DOHH2 (cell line): ENCODE results near the gene RTKN.

Source experiments
- EZH2phosphoT487 ChIP-seq: fragments of 200-600 bp; sonication (generic); IDR thresholded peaks from 2 replicates; pipeline ENCODE4 v1.6.1; 2017; ENCODE audit warnings: borderline replicate concordance, mild to moderate bottlenecking, antibody characterized with exemption, low read length, moderate library complexity, mixed read lengths
- TF ChIP-seq, protein P1 (sequence below): fragments of 200-600 bp; sonication (generic); IDR thresholded peaks from one replicate; pipeline ENCODE4 v1.5.1; 2014; ENCODE audit warnings: antibody characterized with exemption, mild to moderate bottlenecking, low read depth, low read length; ENCODE audit not compliant: poor library complexity, severe bottlenecking

DNA sequence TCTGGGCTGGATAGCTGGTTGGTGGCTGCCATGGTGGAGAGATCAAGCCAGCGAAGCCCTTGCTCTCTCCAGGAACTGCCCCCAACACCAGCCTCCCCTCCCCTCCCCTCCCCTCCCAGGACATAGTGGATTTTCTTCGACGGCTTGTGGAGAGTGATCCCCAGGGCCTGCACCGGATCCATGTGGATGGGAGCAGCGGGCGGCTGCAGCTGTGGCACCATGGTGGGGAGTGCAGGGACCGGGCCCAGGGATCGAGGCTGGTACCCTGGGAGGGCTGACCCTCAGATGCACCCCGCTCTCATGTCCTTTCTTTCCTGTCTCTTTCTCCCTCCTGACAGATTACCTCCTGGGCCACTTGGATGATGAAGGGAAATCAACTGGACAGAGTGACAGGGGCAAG, 48.2 kb upstream of the RTKN start:
- TF ChIP-seq, protein P1, sequence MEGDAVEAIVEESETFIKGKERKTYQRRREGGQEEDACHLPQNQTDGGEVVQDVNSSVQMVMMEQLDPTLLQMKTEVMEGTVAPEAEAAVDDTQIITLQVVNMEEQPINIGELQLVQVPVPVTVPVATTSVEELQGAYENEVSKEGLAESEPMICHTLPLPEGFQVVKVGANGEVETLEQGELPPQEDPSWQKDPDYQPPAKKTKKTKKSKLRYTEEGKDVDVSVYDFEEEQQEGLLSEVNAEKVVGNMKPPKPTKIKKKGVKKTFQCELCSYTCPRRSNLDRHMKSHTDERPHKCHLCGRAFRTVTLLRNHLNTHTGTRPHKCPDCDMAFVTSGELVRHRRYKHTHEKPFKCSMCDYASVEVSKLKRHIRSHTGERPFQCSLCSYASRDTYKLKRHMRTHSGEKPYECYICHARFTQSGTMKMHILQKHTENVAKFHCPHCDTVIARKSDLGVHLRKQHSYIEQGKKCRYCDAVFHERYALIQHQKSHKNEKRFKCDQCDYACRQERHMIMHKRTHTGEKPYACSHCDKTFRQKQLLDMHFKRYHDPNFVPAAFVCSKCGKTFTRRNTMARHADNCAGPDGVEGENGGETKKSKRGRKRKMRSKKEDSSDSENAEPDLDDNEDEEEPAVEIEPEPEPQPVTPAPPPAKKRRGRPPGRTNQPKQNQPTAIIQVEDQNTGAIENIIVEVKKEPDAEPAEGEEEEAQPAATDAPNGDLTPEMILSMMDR, result no peak
- TF ChIP-seq EZH2phosphoT487, result no peak
